Adrenal gland (tissue), 12 donors: ENCODE measurements around the gene LMBRD2. TPM values are rescaled to one million over a fixed set of nuclear protein-coding genes. Genes with fewer than 3 reads are reported as not detected.

ENCODE experiments used
- DNase-seq, 7 donors: peaks; one replicate each; pipeline ENCODE4 v3.0.0-alpha.2; 2019 to 2020
- H3K27ac ChIP-seq, 5 donors: fragments of 200-600 bp; sonication (generic) in 4 of 5; 1 replicate in 3 of 5; 2 replicates in 2 of 5; pipeline versions ENCODE4 v1.5.1 to v1.8.0; 2016 to 2020; ENCODE audit warnings: mild to moderate bottlenecking in 1 of 5
- H3K27me3 ChIP-seq: fragments of 200-600 bp; 2 replicates; pipeline ENCODE4 v1.8.0; 2021
- H3K36me3 ChIP-seq, 2 donors: fragments of 200-600 bp; replicated peaks in 1 of 2; 1 replicate in 1 of 2; 2 replicates in 1 of 2; pipeline versions ENCODE4 v1.5.1 to v1.8.0; 2018 to 2022
- H3K4me1 ChIP-seq, 2 donors: fragments of 200-600 bp; replicated peaks in 1 of 2; 1 replicate in 1 of 2; 2 replicates in 1 of 2; pipeline versions ENCODE4 v1.5.1 to v1.8.0; 2018 to 2021
- H3K4me3 ChIP-seq, 4 donors: fragments of 200-600 bp; sonication (generic) in 3 of 4; one replicate each; pipeline ENCODE4 v1.5.1; 2016 to 2018
- H3K9me3 ChIP-seq, 3 donors: fragments of 200-600 bp; sonication (generic) in 1 of 3; replicated peaks in 1 of 3; 1 replicate in 2 of 3; 2 replicates in 1 of 3; pipeline versions ENCODE4 v1.5.1 to v1.8.0; 2016 to 2021
- POLR2A ChIP-seq, 2 donors: fragments of 450-650 bp; IDR thresholded peaks; one replicate each; pipeline ENCODE4 v1.6.1; 2017; ENCODE audit warnings: antibody characterized with exemption in 2 of 2, mild to moderate bottlenecking in 2 of 2, moderate library complexity in 1 of 2
- WGBS, 4 donors: extraction: QIAGEN DNeasy Blood & Tissue Kit in 2 of 4; methylation state at CpG; one replicate each; pipeline versions ENCODE4 v1.1.5 to v1.1.7; 2013 to 2017; 5-methylcytosine and 5-hydroxymethylcytosine counted together
- intact Hi-C, 2 donors: fragments of 100-400 bp; cut with DNase I; formaldehyde crosslinking; loops; one replicate each; pipeline versions ENCODE4 v1.14.1 to v1.15.0; 2022 to 2023
- microRNA counts, 2 donors: library from miRNA; unstranded; fragments of <30 nt; microRNA quantifications; one replicate each; lab custom pipeline; 2016
- microRNA-seq, 3 donors: library from miRNA; unstranded; fragments of <30 nt; microRNA quantifications; one replicate each; pipeline ENCODE4, GENCODE V29; 2017 to 2020
- polyA plus RNA-seq, 3 donors: library from polyadenylated mRNA; stranded (reverse); fragments of 200-250 nt in 2 of 3; fragments of 350-450 nt in 1 of 3; fragmentation: Illumina TruSeq in 1 of 3; extraction: RNeasy Lipid Tissue Mini Kit (QIAGEN cat#74804) in 1 of 3; gene quantifications; one replicate each; pipeline ENCODE4 v1.2.3, GENCODE V29; 2013 to 2014
- small RNA-seq, 2 donors: library from RNA; depleted of rRNA; stranded (forward); fragments of <200 nt; gene quantifications; one replicate each; pipeline ENCODE3, GENCODE V24; 2016
- total RNA-seq, 9 donors: library from RNA; depleted of rRNA in 4 of 9; stranded (reverse); fragments of >200 nt in 4 of 9; fragments of 120-200 nt in 1 of 9; fragmentation: NEBNext Ultra II Directional in 1 of 9; extraction: Animal tissue kit (Norgen Biotek cat#: 25700) in 1 of 9; gene quantifications; one replicate each; pipeline versions ENCODE4 v1.1.0 to v1.2.4, GENCODE V29; 2013 to 2023
- TF ChIP-seq, protein P1 (sequence below), 6 experiments: fragments of 450-650 bp in 4 of 6; fragments of 200-600 bp in 2 of 6; sonication (generic) in 1 of 6; IDR thresholded peaks; 1 replicate in 5 of 6; 2 replicates in 1 of 6; pipeline versions ENCODE4 v1.5.1 to v1.8.0; 2016 to 2021; ENCODE audit warnings: antibody characterized with exemption in 6 of 6, mild to moderate bottlenecking in 2 of 6, moderate library complexity in 1 of 6
- donor health status: healthy with polysubstance abuse.
- donor health status: Bipolar disorder and iron deficiency.
- donor health status: DM: yes; HTN: yes; CAD: no.
- donor health status: DM: no; HTN: no; CAD: no.
- donor health status: DM: no; HTN: no; CAD: no.
- donor health status: DM: yes; HTN: yes; CAD: no.

Gene LMBRD2
- total and polyA plus RNA-seq, 12 donors: 2.3 to 30.1 (median 15.1) TPM

DNA sequence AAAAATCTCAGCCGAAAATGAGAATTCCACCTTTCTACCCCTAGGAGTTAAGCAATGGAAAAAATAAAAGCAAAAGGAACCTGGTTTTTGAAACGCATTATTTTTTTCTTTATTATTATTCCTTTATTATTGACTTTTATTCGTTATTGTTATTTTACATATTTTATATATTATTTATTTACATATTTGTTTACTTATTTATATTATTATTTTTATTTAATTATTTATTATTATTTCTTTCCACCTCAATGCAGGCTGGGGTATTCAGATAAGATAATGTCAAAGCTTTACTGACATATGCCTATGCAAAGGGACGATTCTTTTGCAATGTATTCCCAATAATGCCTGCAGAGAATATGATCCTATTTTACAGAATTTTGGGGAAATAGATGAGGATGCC is 101.7 kb downstream of the LMBRD2 start:
- TF ChIP-seq, protein P1, sequence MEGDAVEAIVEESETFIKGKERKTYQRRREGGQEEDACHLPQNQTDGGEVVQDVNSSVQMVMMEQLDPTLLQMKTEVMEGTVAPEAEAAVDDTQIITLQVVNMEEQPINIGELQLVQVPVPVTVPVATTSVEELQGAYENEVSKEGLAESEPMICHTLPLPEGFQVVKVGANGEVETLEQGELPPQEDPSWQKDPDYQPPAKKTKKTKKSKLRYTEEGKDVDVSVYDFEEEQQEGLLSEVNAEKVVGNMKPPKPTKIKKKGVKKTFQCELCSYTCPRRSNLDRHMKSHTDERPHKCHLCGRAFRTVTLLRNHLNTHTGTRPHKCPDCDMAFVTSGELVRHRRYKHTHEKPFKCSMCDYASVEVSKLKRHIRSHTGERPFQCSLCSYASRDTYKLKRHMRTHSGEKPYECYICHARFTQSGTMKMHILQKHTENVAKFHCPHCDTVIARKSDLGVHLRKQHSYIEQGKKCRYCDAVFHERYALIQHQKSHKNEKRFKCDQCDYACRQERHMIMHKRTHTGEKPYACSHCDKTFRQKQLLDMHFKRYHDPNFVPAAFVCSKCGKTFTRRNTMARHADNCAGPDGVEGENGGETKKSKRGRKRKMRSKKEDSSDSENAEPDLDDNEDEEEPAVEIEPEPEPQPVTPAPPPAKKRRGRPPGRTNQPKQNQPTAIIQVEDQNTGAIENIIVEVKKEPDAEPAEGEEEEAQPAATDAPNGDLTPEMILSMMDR (IDR thresholded peaks at IDR 0.05): no peak
- TF ChIP-seq POLR2A (IDR thresholded peaks at IDR 0.05): no peak
- 61 to 88% (median 71%) methylated on average over 4 of the region's 4 CpGs for WGBS, 4 donors
- H3K9me3 ChIP-seq: no peaks in the 10 kb centered on the region
- intact Hi-C loops: no loop called here
- H3K4me3 ChIP-seq: no peak overlapping the region
- no peak overlapping the region for H3K27ac ChIP-seq
- H3K27me3 ChIP-seq: no peaks in the 10 kb centered on the region
- no peaks in the 10 kb centered on the region for H3K36me3 ChIP-seq
- no peaks in the 10 kb centered on the region for H3K4me1 ChIP-seq
- DNase-seq: no peak

MicroRNAs within 50 kb of the gene (microRNA counts, 767-probe panel; counts per million panel counts)
- microRNA hsa-miR-580 (lab: Ali Mortazavi, UCI): 0 counts per million in 2 donors

Small RNA genes within 50 kb of the gene (microRNA-seq; reads per million reads assigned to microRNA genes)
- 0 to 0.85 (median 0.76) reads per million in 3 donors for gene MIR580

Small RNA genes within 50 kb of the gene (small RNA-seq; reads per million reads assigned to genes)
- gene AC016612.1: 0 reads per million in 2 donors
- 0 to 0.25 reads per million in 2 donors for gene MIR580
- gene RNU6-1305P: 0 reads per million in 2 donors

Other genes starting within 250 kb of the LMBRD2 start
- gene CAPSL, start 213.3 kb downstream of the LMBRD2 start, total RNA-seq: not detected
- gene CAPSL, start 213.3 kb downstream of the LMBRD2 start, polyA plus RNA-seq: under 1 TPM in 1 of 3 donors, not detected in 2; 0.27 TPM
- gene UGT3A1, start 160.5 kb downstream of the LMBRD2 start, total RNA-seq: not detected
- under 1 TPM in 1 of 3 donors, not detected in 2; 0.22 TPM for gene UGT3A1, start 160.5 kb downstream of the LMBRD2 start, polyA plus RNA-seq
- 1 to 10 TPM in 2 of 9 donors, under 1 TPM in 3, not detected in 4; 0.13 to 1.7 (median 0.23) TPM for gene UGT3A2, start 85.0 kb downstream of the LMBRD2 start, total RNA-seq
- gene UGT3A2, start 85.0 kb downstream of the LMBRD2 start, polyA plus RNA-seq: 1 to 10 TPM in 1 of 3 donors, under 1 TPM in 2; 0.08 to 1.6 (median 0.13) TPM
- gene SKP2, start 224 bp upstream of the LMBRD2 start, total RNA-seq: 10 to 100 TPM in 7 of 9 donors, 1 to 10 TPM in 2; 8.7 to 52.1 (median 14.9) TPM
- 10 to 100 TPM in 1 of 3 donors, 1 to 10 TPM in 2; 2.9 to 11.3 (median 3.9) TPM for gene SKP2, start 224 bp upstream of the LMBRD2 start, polyA plus RNA-seq
- 10 to 100 TPM; 38.8 to 68.3 (median 52.6) TPM for gene NADK2, start 90.0 kb upstream of the LMBRD2 start, total RNA-seq
- gene NADK2, start 90.0 kb upstream of the LMBRD2 start, polyA plus RNA-seq: 10 to 100 TPM; 13.5 to 32.8 (median 19.5) TPM
- 10 to 100 TPM in 1 of 9 donors, 1 to 10 TPM in 8; 1.0 to 21.6 (median 2.8) TPM for gene RANBP3L, start 150.0 kb upstream of the LMBRD2 start, total RNA-seq
- 1 to 10 TPM in 2 of 3 donors, under 1 TPM in 1; 0.30 to 1.4 (median 1.0) TPM for gene RANBP3L, start 150.0 kb upstream of the LMBRD2 start, polyA plus RNA-seq